NCI-H748 (cell line): ENCODE measurements around the gene CLASRP.
"Not testable (repeated sequence)": the region's sequence is repeated elsewhere in the genome, so short reads cannot be mapped to it uniquely, and the experiment has no call there.

Experiments used
- DNase-seq: peaks from one replicate; lab custom pipeline; 2025; ENCODE audit not compliant: unreplicated experiment; lab: John Stamatoyannopoulos, UW

Gene CLASRP

DNA sequence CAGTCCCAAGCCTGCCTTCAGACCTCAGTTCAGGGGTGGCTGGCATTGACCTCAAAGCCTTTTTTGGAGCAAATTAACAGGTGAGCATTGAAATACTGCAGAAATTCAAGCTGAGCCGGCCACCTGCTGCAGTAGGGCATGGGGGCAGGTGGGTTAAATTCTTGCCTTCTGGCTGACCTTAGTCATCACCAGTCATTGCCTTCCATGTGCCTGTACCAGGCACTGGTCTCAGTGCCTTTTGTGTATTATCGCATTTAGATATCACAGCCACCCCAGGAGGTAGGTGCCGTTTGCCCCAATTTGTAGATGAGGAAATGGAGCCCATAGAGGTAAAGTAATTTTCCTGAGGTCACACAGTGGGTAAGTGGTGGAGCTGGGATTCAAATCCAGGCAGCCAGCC lies 61.4 kb downstream of the CLASRP start:
- DNase-seq = no peak

GRCh38 chr19:45100846-45101252 lies 62.0 kb downstream of the CLASRP start:
- no peak for DNase-seq

DNA sequence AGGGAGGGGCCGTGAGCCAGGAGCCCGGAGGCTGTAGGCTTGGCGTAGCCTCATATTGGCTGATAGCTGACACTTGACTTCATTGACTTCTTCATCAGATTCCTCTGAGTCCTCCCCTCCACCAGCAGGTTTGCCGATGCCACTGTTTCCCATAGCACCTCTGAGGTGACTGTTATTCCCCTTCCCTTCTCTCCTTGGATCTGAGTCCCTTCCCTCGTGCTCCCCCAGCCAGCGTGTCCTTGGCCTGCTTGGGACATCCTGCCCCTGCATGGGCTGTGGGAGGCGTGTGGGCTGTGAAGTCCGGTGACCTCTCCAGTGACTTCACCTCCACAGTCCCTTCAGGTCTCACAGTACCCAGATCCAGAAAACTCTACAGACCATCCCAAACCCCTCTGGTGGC lies 63.0 kb downstream of the CLASRP start:
- DNase-seq = no peak

DNA sequence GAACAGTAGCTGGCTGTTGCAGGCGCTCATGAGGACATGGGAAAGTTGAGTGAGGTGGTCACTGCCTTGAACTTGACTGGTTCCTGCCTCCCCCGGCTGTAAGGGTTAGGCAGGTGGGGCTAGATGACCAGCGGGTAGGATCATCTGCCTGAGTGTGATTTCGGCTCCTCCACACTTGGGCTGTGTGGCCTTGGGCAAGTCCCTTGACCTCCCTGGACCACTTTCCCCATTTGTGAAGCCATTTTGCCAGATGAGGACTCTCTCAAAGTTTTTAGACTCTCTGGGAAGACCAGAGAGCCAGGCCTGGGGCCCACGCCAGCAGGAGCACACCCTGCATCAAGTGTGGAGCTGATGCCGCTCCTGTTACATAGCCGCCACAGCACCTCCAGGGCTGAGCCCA lies 63.6 kb downstream of the CLASRP start:
- DNase-seq = no peak

DNA sequence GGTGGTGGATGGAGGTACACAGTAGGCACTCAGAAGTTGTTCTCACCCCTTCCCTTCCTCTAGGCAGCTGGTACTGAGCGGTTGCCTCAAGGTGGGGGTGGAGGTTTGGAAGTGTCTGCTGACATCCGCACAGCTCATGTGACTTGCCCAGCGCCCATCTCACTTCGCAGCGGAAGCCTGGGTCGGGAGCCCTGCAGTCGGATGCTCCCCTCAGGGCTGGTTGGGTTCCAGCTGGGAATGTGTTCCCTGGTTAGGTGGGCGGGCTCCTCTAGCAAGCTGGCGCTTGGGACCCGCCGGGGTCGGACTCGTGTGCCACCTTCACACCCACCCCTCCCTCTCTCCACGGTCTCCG lies 64.3 kb downstream of the CLASRP start:
- no peak for DNase-seq

DNA sequence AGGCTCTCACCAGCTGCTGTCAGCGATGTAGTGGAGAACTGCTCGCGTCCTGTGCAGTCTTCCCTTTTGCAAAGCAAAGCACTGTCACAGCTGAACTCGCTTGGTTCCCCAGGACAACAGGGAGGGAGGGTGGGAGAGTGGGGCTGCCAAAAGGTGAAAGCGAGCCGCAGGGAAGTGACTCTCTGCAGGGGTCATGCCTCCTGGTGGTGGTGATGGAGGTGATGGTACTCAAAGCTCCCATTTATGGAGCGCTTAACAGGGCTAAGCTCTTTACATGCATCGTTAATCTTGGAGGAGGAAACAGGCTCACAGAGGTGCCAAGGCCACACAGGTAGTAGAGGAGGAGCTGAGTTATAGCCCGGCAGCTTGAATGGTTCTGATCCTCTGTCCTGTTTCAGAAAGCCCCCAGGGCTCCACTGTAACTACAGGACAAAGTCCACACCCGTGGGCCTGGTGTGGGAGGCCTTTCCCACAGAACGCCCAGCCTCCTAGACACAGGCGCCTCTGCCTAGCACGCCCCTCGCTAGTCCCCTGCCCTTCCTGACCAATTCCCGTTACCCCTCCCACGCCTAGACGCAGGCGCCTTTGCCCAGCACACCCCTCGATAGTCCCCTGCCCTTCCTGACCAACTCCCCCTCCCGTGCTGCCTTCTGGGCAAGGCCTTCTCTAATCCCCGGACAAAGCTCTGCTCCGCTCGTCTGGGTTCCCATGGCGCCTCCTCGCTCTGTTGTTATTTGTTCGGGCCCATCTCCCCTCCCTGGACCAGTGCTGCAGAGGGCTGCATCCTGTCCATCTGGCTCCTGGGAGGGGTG lies 64.9 kb downstream of the CLASRP start:
- peak; percentile 60 for DNase-seq

DNA sequence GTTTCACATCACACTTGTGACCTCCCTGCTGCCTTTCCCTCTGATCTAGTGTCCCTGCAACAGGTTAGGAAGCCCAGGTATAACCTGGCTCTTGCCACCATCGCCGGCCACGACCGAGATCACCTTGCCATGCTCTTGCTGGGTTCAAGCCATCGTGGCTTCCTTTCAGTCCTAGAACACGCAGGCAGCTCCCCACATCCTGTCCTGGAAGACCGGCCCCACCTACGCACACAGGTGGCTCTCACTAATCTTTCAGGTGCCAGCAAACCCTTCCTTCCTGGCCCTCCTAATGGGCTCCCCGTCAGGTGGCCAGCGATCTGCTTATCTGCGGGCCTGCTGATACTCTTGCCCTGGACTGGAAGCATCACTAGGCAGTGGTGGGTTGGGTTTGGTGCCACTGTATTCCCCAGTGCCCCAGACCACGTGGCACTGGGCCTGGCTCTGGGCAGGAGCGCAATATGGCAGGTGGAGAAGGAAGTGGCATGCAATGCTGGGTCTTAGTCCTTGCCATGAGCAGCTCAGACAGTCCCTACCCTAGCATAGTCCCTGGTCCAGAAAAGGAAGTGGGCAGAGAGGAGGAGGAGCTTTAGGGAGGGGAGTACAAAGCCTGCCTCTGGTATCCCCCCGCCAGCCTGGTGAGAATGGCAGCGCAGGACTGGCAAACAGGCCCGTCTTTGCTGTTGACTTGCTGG lies 66.0 kb downstream of the CLASRP start:
- no peak for DNase-seq

- DNase-seq = not testable (repeated sequence)
These were observed 67.5 kb downstream of the CLASRP start for GRCh38 chr19:45106363-45106762.

DNA sequence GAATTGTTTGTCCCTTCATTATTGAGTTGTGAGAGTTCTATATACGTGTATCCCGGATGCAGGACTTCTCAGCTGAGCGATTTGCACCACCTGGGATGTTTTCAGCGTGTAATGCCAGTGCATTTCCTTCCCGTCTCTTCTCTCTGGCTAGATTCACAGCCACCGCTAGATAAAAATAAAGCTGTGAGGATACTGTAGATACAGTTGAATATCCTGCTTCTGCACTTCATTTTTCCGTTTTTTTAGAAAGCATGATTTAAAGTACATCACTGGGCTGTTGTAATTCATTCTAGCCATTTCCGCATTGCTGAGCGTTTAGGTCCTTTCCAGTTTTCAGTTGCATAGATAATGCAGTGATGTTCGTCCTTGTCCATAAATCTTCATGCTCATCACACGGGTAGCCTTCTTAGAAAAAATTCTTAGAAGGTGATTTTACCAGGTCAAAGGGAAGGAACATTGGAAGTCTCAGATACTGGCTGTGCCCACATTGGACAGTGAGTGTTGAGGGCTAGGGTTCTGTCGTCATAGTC lies 68.8 kb downstream of the CLASRP start:
- DNase-seq = no peak

GRCh38 chr19:45110851-45111266 lies 72.0 kb downstream of the CLASRP start:
- DNase-seq = no peak

- DNase-seq = no peak
These were observed 73.4 kb downstream of the CLASRP start for GRCh38 chr19:45112111-45112827.

DNA sequence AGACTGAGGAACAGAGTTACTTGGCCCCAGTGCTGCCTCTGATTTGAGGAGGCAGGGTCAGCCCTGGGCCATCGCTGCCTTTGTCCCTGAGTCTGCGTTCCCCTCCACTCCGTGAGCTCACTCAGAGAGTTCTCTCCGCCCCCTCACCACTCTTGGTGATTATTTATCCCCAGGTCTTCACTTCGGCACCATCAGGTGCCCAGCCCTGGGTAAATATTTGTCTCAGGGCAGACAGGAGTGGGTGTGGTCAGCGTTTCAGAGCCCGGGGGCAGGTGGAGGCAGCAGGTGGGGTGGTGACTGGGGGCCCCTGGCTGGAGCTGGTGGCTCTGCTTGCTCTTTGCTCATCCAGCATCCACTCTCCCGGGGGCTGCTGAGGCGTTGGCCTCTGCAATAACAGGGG lies 74.8 kb downstream of the CLASRP start:
- peak; percentile 100 for DNase-seq

GRCh38 chr19:45114116-45114515 lies 75.3 kb downstream of the CLASRP start:
- DNase-seq = no peak

GRCh38 chr19:45115809-45116615 lies 77.2 kb downstream of the CLASRP start:
- no peak for DNase-seq

DNA sequence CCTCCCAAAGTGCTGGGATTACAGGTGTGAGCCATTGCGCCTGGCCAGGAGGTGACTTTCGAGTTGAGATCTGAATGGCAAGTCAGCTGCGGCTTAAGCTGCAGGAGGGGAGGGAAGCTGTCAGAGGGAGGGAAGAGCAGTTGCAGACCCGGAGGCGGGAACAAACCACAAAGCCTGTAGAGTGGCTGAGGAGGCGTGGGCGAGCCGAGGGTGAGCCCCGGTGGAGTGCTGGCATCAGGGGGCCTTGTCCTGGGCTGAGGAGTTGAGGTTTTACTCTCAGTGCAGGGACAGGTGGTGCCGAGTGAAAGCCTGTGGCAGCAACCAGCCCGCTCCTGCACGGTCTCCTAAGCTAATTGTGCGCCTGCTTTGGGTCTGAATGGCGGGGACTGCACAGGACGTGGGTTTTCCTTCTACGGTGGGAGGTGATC lies 78.3 kb downstream of the CLASRP start:
- DNase-seq = no peak

- DNase-seq = peak; percentile 31
These were observed 78.8 kb downstream of the CLASRP start for GRCh38 chr19:45117671-45118070.

DNA sequence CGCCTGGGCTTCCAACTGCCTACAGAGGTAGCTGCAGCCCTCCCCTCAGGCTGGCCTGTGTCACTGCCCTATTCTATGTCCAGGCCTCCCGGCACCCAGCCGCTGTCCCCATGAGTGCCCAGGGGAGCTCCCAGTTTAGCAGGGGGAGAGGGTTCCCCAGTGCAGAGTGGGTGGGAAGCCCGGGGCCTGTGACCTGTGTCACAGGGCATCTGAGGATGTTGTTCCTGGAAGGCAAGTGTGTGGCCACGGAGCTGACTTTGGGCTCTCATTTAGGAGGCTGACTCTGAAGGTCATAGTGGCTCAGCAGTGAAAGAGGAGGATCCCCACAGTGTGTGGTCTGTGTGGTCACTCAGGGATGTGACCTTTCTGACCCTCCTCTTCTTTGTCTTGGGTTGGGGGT lies 79.3 kb downstream of the CLASRP start:
- no peak for DNase-seq

- not testable (repeated sequence) for DNase-seq
These were observed 79.9 kb downstream of the CLASRP start for GRCh38 chr19:45118591-45119355.

GRCh38 chr19:45119582-45119981 lies 80.7 kb downstream of the CLASRP start:
- no peak for DNase-seq
